HuH-7.5 (cell line): Measurements from ENCODE around the gene HS3ST4.

Experiments
- DNase-seq: peaks from one replicate; pipeline ENCODE4 v3.0.0; 2011; ENCODE audit warnings: low spot score

The HS3ST4 gene

GRCh38 chr16:25894093-25894492 is 202.3 kb downstream of the HS3ST4 start:
- no peak for DNase-seq

GRCh38 chr16:25895380-25895779 is 203.6 kb downstream of the HS3ST4 start:
- DNase-seq = no peak

- no peak for DNase-seq
Observed at GRCh38 chr16:25896411-25896810, 204.7 kb downstream of the HS3ST4 start.

GRCh38 chr16:25897702-25898101 is 205.9 kb downstream of the HS3ST4 start:
- no peak for DNase-seq

- DNase-seq = no peak
Observed at GRCh38 chr16:25905810-25906209, 214.1 kb downstream of the HS3ST4 start.

GRCh38 chr16:25910971-25911370 is 219.2 kb downstream of the HS3ST4 start:
- DNase-seq = no peak

- DNase-seq = no peak
Observed at GRCh38 chr16:25912321-25912720, 220.6 kb downstream of the HS3ST4 start.

GRCh38 chr16:25914357-25914962 is 222.7 kb downstream of the HS3ST4 start:
- DNase-seq = no peak

GRCh38 chr16:25916037-25916436 is 224.3 kb downstream of the HS3ST4 start:
- DNase-seq = no peak

GRCh38 chr16:25922438-25922837 is 230.7 kb downstream of the HS3ST4 start:
- DNase-seq = no peak

GRCh38 chr16:25925421-25925820 is 233.7 kb downstream of the HS3ST4 start:
- DNase-seq = no peak

GRCh38 chr16:25931473-25932035 is 239.8 kb downstream of the HS3ST4 start:
- DNase-seq = no peak

GRCh38 chr16:25941800-25942499 is 250.2 kb downstream of the HS3ST4 start:
- DNase-seq = no peak

- DNase-seq = no peak
Observed at GRCh38 chr16:25950586-25951281, 259.0 kb downstream of the HS3ST4 start.

GRCh38 chr16:25951999-25952398 is 260.2 kb downstream of the HS3ST4 start:
- no peak for DNase-seq

GRCh38 chr16:25952983-25953382 is 261.2 kb downstream of the HS3ST4 start:
- DNase-seq = no peak

- no peak for DNase-seq
Observed at GRCh38 chr16:25957707-25958106, 265.9 kb downstream of the HS3ST4 start.

- no peak for DNase-seq
Observed at GRCh38 chr16:25959221-25959620, 267.5 kb downstream of the HS3ST4 start.

GRCh38 chr16:25966172-25967097 is 274.7 kb downstream of the HS3ST4 start:
- DNase-seq = no peak

- DNase-seq = no peak
Observed at GRCh38 chr16:25977121-25977520, 285.4 kb downstream of the HS3ST4 start.

- no peak for DNase-seq
Observed at GRCh38 chr16:25978218-25978617, 286.5 kb downstream of the HS3ST4 start.

- no peak for DNase-seq
Observed at GRCh38 chr16:25988084-25988483, 296.3 kb downstream of the HS3ST4 start.
